HEK293 (cell line): ENCODE data around the gene TFE3.

Experiments used
- KLF10 ChIP-seq: fragments of 450-650 bp; IDR thresholded peaks from 2 replicates; pipeline ENCODE4 v1.5.1; 2018; ENCODE audit warnings: missing biosample characterization, mild to moderate bottlenecking, missing genetic modification characterization
- OSR2 ChIP-seq: fragments of 450-650 bp; formaldehyde crosslinking; IDR thresholded peaks from 2 replicates; pipeline ENCODE4 v1.5.1; 2016; ENCODE audit warnings: missing biosample characterization, missing genetic modification characterization
- ZBTB7A ChIP-seq: fragments of 450-650 bp; formaldehyde crosslinking; IDR thresholded peaks from 2 replicates; pipeline ENCODE4 v1.5.1; 2016; ENCODE audit warnings: low read depth, missing biosample characterization, missing genetic modification characterization
- ZBTB8A ChIP-seq: fragments of 450-650 bp; formaldehyde crosslinking; IDR thresholded peaks from 2 replicates; pipeline ENCODE4 v1.5.1; 2016; ENCODE audit warnings: missing biosample characterization, missing genetic modification characterization
- ZFP41 ChIP-seq: fragments of 450-650 bp; formaldehyde crosslinking; IDR thresholded peaks from 2 replicates; pipeline ENCODE4 v1.5.1; 2016; ENCODE audit warnings: missing biosample characterization, missing genetic modification characterization, borderline replicate concordance
- ZNF184 ChIP-seq: fragments of 450-650 bp; IDR thresholded peaks from 2 replicates; pipeline ENCODE4 v1.5.1; 2018; ENCODE audit warnings: missing biosample characterization, mild to moderate bottlenecking, missing genetic modification characterization
- ZNF2 ChIP-seq: fragments of 450-650 bp; formaldehyde crosslinking; IDR thresholded peaks from 2 replicates; pipeline ENCODE4 v1.5.1; 2016; ENCODE audit warnings: missing biosample characterization, missing genetic modification characterization
- ZNF221 ChIP-seq: fragments of 450-650 bp; formaldehyde crosslinking; IDR thresholded peaks from 2 replicates; pipeline ENCODE4 v1.5.1; 2017; ENCODE audit warnings: missing biosample characterization, missing genetic modification characterization, borderline replicate concordance
- ZNF223 ChIP-seq: fragments of 450-650 bp; formaldehyde crosslinking; IDR thresholded peaks from 2 replicates; pipeline ENCODE4 v1.5.1; 2016; ENCODE audit warnings: missing biosample characterization, missing genetic modification characterization
- ZNF341 ChIP-seq: fragments of 450-650 bp; formaldehyde crosslinking; IDR thresholded peaks from 2 replicates; pipeline ENCODE4; 2016; ENCODE audit warnings: low read depth, missing biosample characterization, missing genetic modification characterization
- ZNF354C ChIP-seq: fragments of 450-650 bp; formaldehyde crosslinking; IDR thresholded peaks from 2 replicates; pipeline ENCODE4 v1.5.1; 2016; ENCODE audit warnings: missing biosample characterization, missing genetic modification characterization, low read depth, borderline replicate concordance
- ZNF558 ChIP-seq: fragments of 450-650 bp; formaldehyde crosslinking; IDR thresholded peaks from 2 replicates; pipeline ENCODE4 v1.5.1; 2016; ENCODE audit warnings: missing biosample characterization, missing genetic modification characterization
- ZNF560 ChIP-seq: fragments of 450-650 bp; formaldehyde crosslinking; IDR thresholded peaks from 2 replicates; pipeline ENCODE4 v1.5.1; 2017; ENCODE audit warnings: missing biosample characterization, missing genetic modification characterization, borderline replicate concordance
- ZNF660 ChIP-seq: fragments of 450-650 bp; IDR thresholded peaks from 2 replicates; pipeline ENCODE4 v1.5.1; 2018; ENCODE audit warnings: missing biosample characterization, mild to moderate bottlenecking, missing genetic modification characterization
- ZNF843 ChIP-seq: fragments of 450-650 bp; formaldehyde crosslinking; IDR thresholded peaks from 2 replicates; pipeline ENCODE4 v1.5.1; 2016; ENCODE audit warnings: missing biosample characterization, missing genetic modification characterization
- TF ChIP-seq, protein P1 (sequence below): fragments of 450-650 bp; formaldehyde crosslinking; IDR thresholded peaks from 2 replicates; pipeline ENCODE4 v1.5.1; 2016; ENCODE audit warnings: missing biosample characterization, missing genetic modification characterization
- TF ChIP-seq, protein P2 (sequence below): fragments of 450-650 bp; formaldehyde crosslinking; IDR thresholded peaks from 2 replicates; pipeline ENCODE4 v1.5.1; 2016; ENCODE audit warnings: missing biosample characterization, missing genetic modification characterization
- TF ChIP-seq, protein P3 (sequence below): fragments of 450-650 bp; formaldehyde crosslinking; conservative IDR thresholded peaks from 2 replicates; pipeline ENCODE4 v1.5.1; 2016; ENCODE audit warnings: low read depth, missing biosample characterization, missing genetic modification characterization
- TF ChIP-seq, protein P4 (sequence below): fragments of 450-650 bp; formaldehyde crosslinking; IDR thresholded peaks from 2 replicates; pipeline ENCODE4 v1.5.1; 2016; ENCODE audit warnings: missing biosample characterization, missing genetic modification characterization
- TF ChIP-seq, protein P5 (sequence below): fragments of 450-650 bp; formaldehyde crosslinking; IDR thresholded peaks from 2 replicates; pipeline ENCODE4 v1.5.1; 2016; ENCODE audit warnings: missing biosample characterization, missing genetic modification characterization, low read depth
- TF ChIP-seq, protein P6 (sequence below): fragments of 450-650 bp; formaldehyde crosslinking; IDR thresholded peaks from 2 replicates; pipeline ENCODE4 v1.5.1; 2016; ENCODE audit warnings: missing biosample characterization, missing genetic modification characterization, borderline replicate concordance
- TF ChIP-seq, protein P7 (sequence below): fragments of 450-650 bp; formaldehyde crosslinking; IDR thresholded peaks from 2 replicates; pipeline ENCODE4 v1.5.1; 2016; ENCODE audit warnings: missing biosample characterization, missing genetic modification characterization

Gene TFE3

DNA sequence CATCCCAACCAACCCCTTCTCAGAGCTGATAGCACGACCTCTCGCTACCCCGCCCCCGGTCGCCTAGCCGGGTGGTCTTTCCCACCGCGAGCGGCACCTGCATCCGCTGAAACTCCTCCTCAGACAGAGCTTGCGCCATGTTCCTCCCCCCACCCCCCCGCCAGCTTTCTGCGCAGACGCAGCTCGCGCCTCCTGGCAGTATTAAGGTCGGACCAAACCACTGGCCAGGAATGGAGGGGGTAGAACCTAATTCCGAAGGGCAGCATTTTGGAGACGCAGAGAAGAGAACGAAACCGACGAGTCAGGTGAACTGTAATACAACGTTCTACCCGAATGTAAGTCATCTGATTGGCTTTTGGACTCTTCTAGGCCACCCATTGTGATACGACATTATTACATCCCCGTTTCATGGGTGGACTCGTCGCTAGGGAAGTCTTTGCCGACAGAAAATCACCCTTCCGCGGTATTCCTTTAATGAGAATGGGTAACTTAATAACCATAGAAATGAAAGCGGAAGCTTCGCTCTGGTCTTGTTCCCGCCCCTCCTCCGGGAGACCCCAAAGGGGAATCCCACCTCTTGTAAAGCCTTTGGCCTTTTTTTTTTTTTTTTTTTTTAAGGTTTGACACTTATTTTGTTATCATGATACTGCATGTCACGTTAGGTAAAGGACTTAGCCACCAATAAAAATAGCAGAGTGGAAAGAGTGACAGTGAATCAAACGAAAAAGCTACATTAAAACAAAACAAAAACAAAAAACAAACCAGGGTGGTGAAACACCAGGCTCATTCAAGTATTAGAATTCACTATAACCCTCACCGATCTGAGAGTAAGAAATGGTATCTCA is 40.8 kb downstream of the TFE3 start, which contains the start of gene GRIPAP1 (continued):
- TF ChIP-seq, protein P1, sequence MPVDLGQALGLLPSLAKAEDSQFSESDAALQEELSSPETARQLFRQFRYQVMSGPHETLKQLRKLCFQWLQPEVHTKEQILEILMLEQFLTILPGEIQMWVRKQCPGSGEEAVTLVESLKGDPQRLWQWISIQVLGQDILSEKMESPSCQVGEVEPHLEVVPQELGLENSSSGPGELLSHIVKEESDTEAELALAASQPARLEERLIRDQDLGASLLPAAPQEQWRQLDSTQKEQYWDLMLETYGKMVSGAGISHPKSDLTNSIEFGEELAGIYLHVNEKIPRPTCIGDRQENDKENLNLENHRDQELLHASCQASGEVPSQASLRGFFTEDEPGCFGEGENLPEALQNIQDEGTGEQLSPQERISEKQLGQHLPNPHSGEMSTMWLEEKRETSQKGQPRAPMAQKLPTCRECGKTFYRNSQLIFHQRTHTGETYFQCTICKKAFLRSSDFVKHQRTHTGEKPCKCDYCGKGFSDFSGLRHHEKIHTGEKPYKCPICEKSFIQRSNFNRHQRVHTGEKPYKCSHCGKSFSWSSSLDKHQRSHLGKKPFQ = no peak
- TF ChIP-seq ZNF223 (tag by site-specific recombination) (no peak), ZNF843 (no peak), ZFP41 (tag by site-specific recombination) (no peak), ZNF560 (tag by site-specific recombination) (no peak), ZNF2 (tag by site-specific recombination) (0 out of 2 replicates have a peak, but pooled peaks have one; percentile 52), ZBTB8A (tag by site-specific recombination) (no peak), ZNF341 (tag by site-specific recombination) (no peak), ZNF354C (tag by site-specific recombination) (no peak), ZNF184 (tag by site-specific recombination) (no peak), ZNF660 (peak; percentile 75; the same call in 1 of the 2 replicates), ZNF221 (tag by site-specific recombination) (no peak), ZBTB7A (tag by site-specific recombination) (0 out of 2 replicates have a peak, but pooled peaks have one; percentile 43), ZNF558 (tag by site-specific recombination) (no peak; the same call in 1 of the 2 replicates), KLF10 (tag by site-specific recombination) (peak; percentile 37; the same call in 1 of the 2 replicates), OSR2 (tag by site-specific recombination) (no peak)
- TF ChIP-seq, protein P2, sequence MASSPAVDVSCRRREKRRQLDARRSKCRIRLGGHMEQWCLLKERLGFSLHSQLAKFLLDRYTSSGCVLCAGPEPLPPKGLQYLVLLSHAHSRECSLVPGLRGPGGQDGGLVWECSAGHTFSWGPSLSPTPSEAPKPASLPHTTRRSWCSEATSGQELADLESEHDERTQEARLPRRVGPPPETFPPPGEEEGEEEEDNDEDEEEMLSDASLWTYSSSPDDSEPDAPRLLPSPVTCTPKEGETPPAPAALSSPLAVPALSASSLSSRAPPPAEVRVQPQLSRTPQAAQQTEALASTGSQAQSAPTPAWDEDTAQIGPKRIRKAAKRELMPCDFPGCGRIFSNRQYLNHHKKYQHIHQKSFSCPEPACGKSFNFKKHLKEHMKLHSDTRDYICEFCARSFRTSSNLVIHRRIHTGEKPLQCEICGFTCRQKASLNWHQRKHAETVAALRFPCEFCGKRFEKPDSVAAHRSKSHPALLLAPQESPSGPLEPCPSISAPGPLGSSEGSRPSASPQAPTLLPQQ (tag by site-specific recombination) = 0 out of 2 replicates have a peak, but pooled peaks have one; percentile 39
- TF ChIP-seq, protein P3, sequence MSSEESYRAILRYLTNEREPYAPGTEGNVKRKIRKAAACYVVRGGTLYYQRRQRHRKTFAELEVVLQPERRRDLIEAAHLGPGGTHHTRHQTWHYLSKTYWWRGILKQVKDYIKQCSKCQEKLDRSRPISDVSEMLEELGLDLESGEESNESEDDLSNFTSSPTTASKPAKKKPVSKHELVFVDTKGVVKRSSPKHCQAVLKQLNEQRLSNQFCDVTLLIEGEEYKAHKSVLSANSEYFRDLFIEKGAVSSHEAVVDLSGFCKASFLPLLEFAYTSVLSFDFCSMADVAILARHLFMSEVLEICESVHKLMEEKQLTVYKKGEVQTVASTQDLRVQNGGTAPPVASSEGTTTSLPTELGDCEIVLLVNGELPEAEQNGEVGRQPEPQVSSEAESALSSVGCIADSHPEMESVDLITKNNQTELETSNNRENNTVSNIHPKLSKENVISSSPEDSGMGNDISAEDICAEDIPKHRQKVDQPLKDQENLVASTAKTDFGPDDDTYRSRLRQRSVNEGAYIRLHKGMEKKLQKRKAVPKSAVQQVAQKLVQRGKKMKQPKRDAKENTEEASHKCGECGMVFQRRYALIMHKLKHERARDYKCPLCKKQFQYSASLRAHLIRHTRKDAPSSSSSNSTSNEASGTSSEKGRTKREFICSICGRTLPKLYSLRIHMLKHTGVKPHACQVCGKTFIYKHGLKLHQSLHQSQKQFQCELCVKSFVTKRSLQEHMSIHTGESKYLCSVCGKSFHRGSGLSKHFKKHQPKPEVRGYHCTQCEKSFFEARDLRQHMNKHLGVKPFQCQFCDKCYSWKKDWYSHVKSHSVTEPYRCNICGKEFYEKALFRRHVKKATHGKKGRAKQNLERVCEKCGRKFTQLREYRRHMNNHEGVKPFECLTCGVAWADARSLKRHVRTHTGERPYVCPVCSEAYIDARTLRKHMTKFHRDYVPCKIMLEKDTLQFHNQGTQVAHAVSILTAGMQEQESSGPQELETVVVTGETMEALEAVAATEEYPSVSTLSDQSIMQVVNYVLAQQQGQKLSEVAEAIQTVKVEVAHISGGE (tag by site-specific recombination) = no peak; the same call in 1 of the 2 replicates
- TF ChIP-seq, protein P4, sequence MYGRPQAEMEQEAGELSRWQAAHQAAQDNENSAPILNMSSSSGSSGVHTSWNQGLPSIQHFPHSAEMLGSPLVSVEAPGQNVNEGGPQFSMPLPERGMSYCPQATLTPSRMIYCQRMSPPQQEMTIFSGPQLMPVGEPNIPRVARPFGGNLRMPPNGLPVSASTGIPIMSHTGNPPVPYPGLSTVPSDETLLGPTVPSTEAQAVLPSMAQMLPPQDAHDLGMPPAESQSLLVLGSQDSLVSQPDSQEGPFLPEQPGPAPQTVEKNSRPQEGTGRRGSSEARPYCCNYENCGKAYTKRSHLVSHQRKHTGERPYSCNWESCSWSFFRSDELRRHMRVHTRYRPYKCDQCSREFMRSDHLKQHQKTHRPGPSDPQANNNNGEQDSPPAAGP = peak; percentile 75; the same call in 1 of the 2 replicates
- TF ChIP-seq, protein P5, sequence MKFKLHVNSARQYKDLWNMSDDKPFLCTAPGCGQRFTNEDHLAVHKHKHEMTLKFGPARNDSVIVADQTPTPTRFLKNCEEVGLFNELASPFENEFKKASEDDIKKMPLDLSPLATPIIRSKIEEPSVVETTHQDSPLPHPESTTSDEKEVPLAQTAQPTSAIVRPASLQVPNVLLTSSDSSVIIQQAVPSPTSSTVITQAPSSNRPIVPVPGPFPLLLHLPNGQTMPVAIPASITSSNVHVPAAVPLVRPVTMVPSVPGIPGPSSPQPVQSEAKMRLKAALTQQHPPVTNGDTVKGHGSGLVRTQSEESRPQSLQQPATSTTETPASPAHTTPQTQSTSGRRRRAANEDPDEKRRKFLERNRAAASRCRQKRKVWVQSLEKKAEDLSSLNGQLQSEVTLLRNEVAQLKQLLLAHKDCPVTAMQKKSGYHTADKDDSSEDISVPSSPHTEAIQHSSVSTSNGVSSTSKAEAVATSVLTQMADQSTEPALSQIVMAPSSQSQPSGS (tag by site-specific recombination) = no peak
- TF ChIP-seq, protein P6, sequence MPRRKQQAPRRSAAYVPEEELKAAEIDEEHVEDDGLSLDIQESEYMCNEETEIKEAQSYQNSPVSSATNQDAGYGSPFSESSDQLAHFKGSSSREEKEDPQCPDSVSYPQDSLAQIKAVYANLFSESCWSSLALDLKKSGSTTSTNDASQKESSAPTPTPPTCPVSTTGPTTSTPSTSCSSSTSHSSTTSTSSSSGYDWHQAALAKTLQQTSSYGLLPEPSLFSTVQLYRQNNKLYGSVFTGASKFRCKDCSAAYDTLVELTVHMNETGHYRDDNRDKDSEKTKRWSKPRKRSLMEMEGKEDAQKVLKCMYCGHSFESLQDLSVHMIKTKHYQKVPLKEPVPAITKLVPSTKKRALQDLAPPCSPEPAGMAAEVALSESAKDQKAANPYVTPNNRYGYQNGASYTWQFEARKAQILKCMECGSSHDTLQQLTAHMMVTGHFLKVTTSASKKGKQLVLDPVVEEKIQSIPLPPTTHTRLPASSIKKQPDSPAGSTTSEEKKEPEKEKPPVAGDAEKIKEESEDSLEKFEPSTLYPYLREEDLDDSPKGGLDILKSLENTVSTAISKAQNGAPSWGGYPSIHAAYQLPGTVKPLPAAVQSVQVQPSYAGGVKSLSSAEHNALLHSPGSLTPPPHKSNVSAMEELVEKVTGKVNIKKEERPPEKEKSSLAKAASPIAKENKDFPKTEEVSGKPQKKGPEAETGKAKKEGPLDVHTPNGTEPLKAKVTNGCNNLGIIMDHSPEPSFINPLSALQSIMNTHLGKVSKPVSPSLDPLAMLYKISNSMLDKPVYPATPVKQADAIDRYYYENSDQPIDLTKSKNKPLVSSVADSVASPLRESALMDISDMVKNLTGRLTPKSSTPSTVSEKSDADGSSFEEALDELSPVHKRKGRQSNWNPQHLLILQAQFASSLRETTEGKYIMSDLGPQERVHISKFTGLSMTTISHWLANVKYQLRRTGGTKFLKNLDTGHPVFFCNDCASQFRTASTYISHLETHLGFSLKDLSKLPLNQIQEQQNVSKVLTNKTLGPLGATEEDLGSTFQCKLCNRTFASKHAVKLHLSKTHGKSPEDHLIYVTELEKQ (tag by site-specific recombination) = no peak
- TF ChIP-seq, protein P7, sequence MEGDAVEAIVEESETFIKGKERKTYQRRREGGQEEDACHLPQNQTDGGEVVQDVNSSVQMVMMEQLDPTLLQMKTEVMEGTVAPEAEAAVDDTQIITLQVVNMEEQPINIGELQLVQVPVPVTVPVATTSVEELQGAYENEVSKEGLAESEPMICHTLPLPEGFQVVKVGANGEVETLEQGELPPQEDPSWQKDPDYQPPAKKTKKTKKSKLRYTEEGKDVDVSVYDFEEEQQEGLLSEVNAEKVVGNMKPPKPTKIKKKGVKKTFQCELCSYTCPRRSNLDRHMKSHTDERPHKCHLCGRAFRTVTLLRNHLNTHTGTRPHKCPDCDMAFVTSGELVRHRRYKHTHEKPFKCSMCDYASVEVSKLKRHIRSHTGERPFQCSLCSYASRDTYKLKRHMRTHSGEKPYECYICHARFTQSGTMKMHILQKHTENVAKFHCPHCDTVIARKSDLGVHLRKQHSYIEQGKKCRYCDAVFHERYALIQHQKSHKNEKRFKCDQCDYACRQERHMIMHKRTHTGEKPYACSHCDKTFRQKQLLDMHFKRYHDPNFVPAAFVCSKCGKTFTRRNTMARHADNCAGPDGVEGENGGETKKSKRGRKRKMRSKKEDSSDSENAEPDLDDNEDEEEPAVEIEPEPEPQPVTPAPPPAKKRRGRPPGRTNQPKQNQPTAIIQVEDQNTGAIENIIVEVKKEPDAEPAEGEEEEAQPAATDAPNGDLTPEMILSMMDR (tag by site-specific recombination) = no peak
